NCI-H1048 (cell line): Measurements from ENCODE around the gene C18orf54.
"Not testable (repeated sequence)": the region's sequence is repeated elsewhere in the genome, so short reads cannot be mapped to it uniquely, and the experiment has no call there.

Experiments
- DNase-seq: peaks from one replicate; lab custom pipeline; 2025; lab: John Stamatoyannopoulos, UW

The C18orf54 gene

DNA sequence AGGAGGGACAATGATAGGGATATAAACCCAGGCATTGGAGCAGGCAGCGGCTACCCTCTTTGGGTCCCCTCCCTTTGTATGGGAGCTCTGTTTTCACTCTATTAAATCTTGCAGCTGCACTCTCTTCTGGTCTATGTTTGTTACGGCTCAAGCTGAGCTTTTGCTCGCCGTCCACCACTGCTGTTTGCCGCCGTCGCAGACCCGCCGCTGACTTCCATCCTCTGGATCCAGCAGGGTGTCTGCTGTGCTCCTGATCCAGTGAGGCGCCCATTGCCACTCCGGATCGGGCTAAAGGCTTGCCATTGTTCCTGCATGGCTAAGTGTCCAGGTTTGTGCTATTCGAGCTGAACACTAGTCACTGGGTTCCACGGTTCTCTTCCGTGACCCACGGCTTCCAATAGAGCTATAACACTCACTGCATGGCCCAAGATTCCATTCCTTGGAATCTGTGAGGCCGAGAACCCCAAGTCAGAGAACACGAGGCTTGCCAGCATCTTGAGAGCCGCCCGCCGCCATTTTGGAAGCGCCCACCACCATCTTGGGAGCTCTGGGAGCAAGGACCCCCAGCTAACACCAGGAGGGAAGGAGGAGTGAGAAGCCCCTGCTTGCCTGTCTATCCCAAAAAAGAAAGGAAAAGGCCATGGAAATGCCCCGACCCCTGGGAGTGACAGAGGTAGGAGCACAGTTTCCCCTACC, 29.2 kb downstream of the C18orf54 start:
- DNase-seq = not testable (repeated sequence)

DNA sequence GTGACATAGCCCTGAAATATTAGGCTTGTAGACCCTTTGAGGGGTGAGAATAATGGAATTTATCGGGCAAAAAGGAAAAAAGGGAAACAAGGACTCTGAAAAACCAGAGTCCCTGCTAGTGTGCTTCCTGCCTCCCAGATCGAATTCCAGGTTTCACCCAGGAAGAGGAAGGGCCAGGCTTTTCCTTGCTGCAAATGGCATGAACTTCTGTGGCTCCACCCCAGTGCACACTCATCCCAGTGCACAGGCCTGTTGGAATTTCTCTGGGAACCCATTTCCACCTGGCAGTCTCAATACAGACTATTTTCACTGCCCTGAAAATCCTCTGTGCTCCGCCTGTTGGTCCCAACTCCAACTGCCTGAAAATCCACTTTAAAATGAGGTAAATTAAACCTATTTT, 29.9 kb downstream of the C18orf54 start:
- DNase-seq = no peak

DNA sequence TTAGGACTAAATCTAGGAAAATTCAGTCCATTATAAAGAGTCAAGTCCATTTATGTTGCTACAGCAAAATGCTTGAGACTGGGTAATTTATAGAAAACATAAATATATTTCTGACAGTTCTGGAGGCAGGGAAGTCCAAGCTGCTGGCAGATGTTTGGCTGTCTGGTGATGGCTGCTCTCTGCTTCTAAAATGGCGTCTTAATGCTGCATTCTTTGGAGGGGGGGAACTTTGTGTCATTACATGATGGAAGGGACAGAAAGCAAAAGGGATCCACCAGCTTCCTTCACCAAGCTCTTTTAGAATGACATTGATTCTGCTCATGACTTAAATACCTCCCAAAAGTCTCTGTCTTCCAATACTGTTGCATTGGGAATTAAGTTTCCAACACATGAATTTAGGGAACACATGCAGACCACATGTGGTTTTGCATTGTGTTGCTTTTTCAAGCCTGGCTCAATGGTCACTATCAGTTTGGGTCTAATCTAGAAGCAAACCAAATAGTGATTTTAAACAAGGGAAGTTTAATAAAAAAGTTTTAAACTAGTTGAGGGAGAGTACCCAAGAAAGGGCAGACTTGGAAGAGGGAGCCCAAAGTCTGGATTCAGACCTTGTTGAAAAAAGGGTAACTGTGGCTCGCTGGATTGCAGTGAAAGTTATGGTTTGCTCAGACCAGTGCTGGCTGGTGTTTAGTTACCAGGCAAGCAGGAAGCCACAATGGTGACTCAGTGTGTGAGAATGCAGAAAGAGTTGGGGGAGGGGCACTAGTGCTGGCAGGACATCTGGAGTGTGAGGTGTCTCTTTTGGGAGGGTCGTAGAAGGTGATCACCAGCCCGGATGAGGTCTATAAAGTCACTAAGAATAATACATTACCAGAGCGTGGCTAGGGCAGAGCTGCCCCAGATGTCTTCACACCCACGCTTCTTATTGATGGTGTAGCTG, 30.8 kb downstream of the C18orf54 start:
- no peak for DNase-seq

DNA sequence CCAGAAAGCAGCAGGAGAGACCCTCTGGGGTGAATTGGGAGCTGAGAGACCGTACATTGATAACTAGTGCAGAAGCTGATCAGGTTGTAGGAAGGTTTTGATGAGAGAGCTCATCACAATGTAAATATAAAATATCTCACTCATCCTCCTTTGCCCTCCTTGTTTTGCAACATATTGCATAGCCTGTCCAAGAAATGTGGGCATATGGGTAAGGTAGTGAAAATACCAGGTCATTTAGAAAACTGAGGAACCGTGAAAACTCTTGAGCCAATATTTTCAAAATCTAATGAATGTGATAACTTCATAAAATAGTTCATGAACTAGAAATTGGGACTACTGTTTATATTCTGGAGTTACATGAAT, 31.4 kb downstream of the C18orf54 start:
- DNase-seq = no peak

DNA sequence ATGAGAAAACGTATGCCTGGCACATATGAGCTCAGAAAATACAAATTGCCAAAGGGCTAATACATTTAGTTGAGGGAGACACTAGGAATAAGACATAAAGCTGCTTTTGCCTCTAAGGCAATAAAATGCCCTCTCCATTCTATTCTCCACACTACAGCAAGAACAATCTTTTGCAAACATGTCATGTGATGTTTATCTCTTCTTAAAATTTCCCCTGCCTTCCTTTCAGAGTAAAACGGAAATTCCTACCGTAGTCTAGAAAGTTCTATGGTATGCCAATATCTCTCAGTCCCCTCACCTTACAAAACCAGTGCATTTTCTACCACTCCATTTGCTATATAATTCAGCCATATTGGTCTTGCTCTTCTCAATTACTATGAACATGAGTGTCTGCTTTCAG, 33.1 kb downstream of the C18orf54 start:
- DNase-seq = no peak

DNA sequence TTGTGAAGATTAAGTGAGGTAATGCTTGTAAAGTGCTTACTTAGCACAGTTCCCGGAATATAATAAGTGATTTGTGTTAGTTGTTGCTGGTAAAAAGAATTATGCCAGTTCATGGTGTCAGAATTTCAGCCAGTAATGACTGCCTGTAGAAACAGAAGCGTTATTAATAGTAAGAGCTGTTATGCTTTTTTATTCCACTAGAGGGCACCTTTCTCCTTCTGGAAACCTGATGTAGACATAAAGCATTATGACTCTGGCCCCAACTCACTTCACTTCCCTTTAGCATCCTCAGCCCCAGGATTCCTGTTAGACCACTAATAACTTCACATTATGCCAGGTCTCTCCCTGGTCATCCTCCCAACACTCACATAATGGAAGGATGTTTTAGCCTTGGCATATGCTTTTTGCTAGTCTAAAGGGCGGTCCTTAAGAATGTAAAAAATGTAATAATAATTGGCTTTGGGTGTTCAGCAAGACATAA, 34.9 kb downstream of the C18orf54 start:
- peak; percentile 1 for DNase-seq

DNA sequence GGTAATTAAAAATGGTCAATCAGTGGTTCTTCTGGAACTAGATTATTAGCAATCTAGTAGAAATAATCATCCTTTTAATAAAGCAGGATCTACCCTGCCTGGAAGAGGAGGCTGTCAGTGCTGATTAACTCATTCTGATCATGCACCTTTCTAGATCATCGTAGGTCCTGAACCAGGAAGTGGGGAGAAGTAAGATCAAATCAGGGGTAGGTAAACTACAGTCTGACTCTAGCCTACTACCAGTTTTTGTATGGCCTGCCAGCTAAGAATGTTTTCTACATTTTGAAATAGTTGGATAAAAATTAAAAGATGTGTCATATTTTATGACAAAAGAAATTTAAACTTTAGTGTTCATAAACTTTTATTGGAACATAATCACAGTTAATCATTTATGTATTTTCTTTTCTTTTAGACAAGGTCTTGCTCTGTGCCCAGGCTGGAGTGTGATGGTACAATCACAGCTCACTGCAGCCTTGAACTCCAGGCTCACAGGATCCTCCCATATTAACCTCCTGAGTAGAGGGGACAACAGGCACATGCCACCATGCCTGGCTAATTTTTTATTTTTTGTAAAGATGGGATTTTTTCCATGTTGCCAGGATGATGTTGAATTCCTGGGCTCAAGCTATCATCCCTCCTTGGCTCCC, 36.1 kb downstream of the C18orf54 start:
- DNase-seq = no peak

DNA sequence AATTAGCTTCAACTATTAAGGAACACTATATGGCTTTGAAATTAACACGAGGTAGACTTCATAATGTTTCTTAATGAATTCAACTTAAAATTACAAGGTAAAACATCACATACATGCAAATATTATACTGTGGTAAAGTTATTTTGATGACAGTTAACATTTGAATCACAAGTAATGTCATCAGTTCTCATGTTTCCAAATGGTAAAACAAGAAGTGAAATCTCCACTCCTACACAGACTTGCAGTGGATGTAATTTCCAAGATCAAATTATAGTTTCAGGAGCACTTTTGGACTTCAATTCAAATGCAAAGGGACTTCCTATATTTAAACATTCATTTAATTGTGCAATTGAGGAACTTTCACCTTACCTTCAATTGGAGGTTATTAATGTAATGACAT, 39.1 kb downstream of the C18orf54 start:
- no peak for DNase-seq

DNA sequence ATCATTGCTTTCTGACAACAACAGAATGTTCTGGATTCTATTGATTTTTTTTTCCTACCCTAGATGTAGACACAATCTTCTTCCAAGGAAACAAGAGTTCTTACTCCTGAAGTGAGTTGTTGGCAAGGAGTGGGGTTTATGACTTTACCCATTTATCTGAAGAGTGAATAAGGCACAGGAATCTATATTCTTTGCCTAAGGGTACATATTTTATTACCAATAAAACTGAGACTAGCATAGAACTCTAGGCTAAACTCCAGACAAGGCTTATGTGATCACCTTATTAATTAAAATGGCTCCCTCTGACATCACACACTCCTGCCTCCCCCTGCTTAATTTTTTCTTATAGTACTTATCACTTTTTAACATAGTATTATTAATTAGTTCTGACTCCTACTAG, 47.6 kb downstream of the C18orf54 start:
- DNase-seq = no peak

DNA sequence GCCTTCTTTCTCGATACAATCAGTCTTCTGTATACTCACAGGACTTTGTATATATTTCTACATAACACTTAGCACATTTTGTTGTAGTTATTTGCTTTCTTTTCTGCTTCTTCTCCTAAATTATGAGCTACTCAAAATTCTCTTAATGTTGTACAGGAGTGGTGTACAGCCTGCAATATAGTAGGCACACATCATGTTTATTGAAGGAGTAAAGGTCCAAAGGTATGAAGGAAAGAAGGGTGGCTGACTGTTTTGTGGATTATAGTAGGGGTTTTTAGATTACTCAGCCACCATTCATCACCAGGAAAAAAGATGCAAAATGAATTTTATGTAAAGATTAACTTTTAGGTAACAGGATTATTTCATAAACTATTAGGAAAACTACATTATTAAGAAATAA, 54.1 kb downstream of the C18orf54 start:
- DNase-seq = no peak

DNA sequence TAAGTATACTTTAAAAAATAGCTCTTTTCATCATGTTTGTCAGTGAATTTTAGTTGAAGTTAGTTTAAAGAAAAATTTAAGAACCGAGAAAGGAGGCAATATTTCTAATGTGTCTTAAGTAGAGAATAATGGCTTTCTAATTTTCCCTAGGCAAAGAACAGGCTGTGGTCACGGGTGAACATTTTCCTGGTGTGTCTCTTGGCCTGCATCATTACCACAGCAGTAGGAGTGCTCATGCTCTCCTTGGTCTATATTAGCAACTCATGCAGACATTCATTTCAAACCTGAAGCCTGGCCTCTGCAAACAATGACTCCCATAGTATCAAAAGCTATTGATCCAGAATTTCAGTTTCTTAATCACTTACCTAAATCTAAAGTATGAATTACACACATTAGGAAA, 57.4 kb downstream of the C18orf54 start:
- DNase-seq = no peak

DNA sequence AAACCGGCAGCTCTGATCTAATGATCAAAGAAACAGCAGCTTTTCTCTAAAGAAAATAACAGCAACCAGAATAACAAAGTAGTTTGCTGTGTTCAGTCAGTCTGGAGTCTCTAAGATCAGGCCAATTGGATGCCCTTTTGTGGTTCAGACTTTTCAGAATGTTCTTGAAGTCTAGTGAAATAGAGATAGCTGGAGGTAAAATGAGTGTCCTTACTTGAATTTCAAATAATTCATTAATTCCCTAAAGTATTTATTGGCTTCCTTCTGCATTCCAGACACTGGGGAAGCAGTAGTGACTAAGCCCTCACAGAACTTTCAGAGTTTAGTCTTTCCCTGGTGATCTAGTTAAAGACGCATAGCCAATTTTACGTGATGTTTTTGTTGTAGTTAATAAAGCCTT, 58.7 kb downstream of the C18orf54 start:
- DNase-seq = no peak

DNA sequence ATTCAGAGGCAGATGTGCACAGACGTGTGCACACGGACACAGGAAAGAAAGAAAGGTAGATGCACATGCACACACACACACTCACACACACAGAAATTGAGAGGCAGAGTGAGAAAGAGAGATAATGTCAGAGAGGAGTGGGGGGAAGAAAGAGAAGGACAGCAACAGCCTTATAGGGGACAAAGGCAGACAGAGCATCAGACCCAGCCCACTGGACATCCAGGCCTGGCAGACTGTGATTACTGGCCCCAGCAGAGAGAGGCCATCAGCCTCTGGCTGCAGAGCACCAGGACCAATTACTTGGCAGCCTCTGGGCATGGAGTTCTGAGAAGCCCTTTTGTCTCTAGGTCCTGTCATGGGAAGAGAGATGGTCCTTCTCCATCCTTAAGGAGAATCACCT, 66.1 kb downstream of the C18orf54 start:
- DNase-seq = no peak

DNA sequence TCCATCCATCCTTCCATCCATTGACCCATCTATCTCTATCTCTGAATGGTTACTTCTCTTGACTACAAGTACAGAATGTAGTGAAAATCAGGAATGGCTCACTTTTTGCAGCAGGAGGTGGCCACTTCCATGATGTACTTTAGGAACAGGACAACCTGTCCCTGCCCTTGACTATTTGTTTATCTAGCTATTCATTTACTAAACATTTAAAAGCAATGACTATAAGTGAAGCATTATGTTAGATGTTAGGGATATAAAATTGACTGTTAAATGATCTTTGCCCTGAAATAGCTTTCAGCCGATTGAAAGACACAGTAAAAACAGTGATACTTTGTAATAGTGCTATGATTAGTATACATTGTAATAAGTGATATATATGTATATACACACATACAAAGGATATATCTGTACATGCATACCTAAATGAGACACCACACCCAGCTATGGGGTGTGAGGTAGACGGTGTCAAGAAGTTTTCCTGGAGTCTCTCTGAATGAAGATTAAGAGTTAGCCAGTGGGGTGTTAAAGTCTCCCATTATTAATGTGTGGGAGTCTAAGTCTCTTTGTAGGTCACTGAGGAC, 68.5 kb downstream of the C18orf54 start:
- DNase-seq = no peak
